Skin epidermis (tissue), 12 donors: ENCODE results near the gene ERC2.

Experiments used
- H3K27ac ChIP-seq, 21 experiments: fragments of 200-600 bp; sonication (generic) in 11 of 21; one replicate each; pipeline ENCODE4 v1.5.0; 2020; ENCODE audit warnings: mild to moderate bottlenecking in 3 of 21, inconsistent platforms in 2 of 21, moderate library complexity in 2 of 21
- H3K4me3 ChIP-seq, 7 experiments: fragments of 200-600 bp; sonication (generic) in 2 of 7; one replicate each; pipeline ENCODE4 v1.5.0; 2020; ENCODE audit warnings: inconsistent platforms in 2 of 7, mild to moderate bottlenecking in 2 of 7, moderate library complexity in 1 of 7

ERC2 gene

GRCh38 chr3:55497250-55497649, 971.0 kb downstream of the ERC2 start:
- no peak overlapping the region for H3K27ac ChIP-seq
- no peak overlapping the region for H3K4me3 ChIP-seq

- Histone ChIP-seq H3K27ac (no peak overlapping the region), H3K4me3 (no peak overlapping the region)
Observed at GRCh38 chr3:55494976-55495375, 973.3 kb downstream of the ERC2 start.

- Histone ChIP-seq H3K27ac (no peak overlapping the region), H3K4me3 (no peak overlapping the region)
Observed at GRCh38 chr3:55492976-55493375, 975.3 kb downstream of the ERC2 start.

- H3K4me3 ChIP-seq, result no peak overlapping the region
- peak overlapping the region in 2 of 21 experiments; percentile 9 to 26 for H3K27ac ChIP-seq
Observed at GRCh38 chr3:55491296-55491816, 976.9 kb downstream of the ERC2 start.

GRCh38 chr3:55490276-55490913, 977.9 kb downstream of the ERC2 start:
- peak overlapping the region in 1 of 21 experiments; percentile 35 for H3K27ac ChIP-seq
- H3K4me3 ChIP-seq, result no peak overlapping the region

- H3K27ac ChIP-seq, result peak overlapping the region in 2 of 21 experiments; percentile 23 to 35
- H3K4me3 ChIP-seq, result peak overlapping the region in 1 of 7 experiments; percentile 2
Observed at GRCh38 chr3:55489798-55490132, 978.5 kb downstream of the ERC2 start.

GRCh38 chr3:55488398-55489055, 979.7 kb downstream of the ERC2 start:
- Histone ChIP-seq H3K27ac (peak overlapping the region in 18 of 21 experiments; percentile 10 to 96 (median 84)), H3K4me3 (peak overlapping the region; percentile 51 to 84 (median 60))

GRCh38 chr3:55487381-55488241, 980.7 kb downstream of the ERC2 start:
- Histone ChIP-seq H3K27ac (peak overlapping the region in 19 of 21 experiments; percentile 10 to 96 (median 84)), H3K4me3 (peak overlapping the region; percentile 51 to 84 (median 60))

GRCh38 chr3:55486857-55487380, 981.3 kb downstream of the ERC2 start, which contains the start of gene WNT5A:
Gene WNT5A, minus strand, starts transcription at chr3:55487306. Its CDS starts 321 bp downstream, at chr3:55486985.
- Histone ChIP-seq H3K27ac (peak within 1 kb of the TSS in 19 of 21 experiments; percentile 10 to 96 (median 84)), H3K4me3 (peak within 1 kb of the TSS; percentile 51 to 84 (median 60))

GRCh38 chr3:55486101-55486856, 982.0 kb downstream of the ERC2 start:
- peak overlapping the region in 19 of 21 experiments; percentile 1 to 96 (median 84) for H3K27ac ChIP-seq
- H3K4me3 ChIP-seq, result peak overlapping the region; percentile 51 to 84 (median 60)

GRCh38 chr3:55484801-55485791, 983.2 kb downstream of the ERC2 start:
- Histone ChIP-seq H3K27ac (peak overlapping the region in 15 of 21 experiments; percentile 15 to 96 (median 84)), H3K4me3 (peak overlapping the region; percentile 51 to 84 (median 60))

GRCh38 chr3:55484191-55484689, 984.0 kb downstream of the ERC2 start:
- H3K27ac ChIP-seq, result peak overlapping the region in 6 of 21 experiments; percentile 22 to 96 (median 85)
- H3K4me3 ChIP-seq, result peak overlapping the region in 4 of 7 experiments; percentile 57 to 69 (median 60)

GRCh38 chr3:55483196-55484095, 984.8 kb downstream of the ERC2 start:
- Histone ChIP-seq H3K27ac (peak overlapping the region in 8 of 21 experiments; percentile 24 to 96 (median 75)), H3K4me3 (peak overlapping the region in 5 of 7 experiments; percentile 34 to 69 (median 39))

GRCh38 chr3:55482496-55483195, 985.6 kb downstream of the ERC2 start:
- Histone ChIP-seq H3K27ac (peak overlapping the region in 13 of 21 experiments; percentile 24 to 96 (median 68)), H3K4me3 (peak overlapping the region; percentile 16 to 69 (median 37))

- peak overlapping the region; percentile 16 to 69 (median 37) for H3K4me3 ChIP-seq
- peak overlapping the region in 15 of 21 experiments; percentile 2 to 96 (median 68) for H3K27ac ChIP-seq
Observed at GRCh38 chr3:55481744-55482495, 986.3 kb downstream of the ERC2 start.
